ENCODE data around the gene LRG1.

Gene LRG1

GRCh38 chr19:4511300-4512054 lies 28.4 kb downstream of the LRG1 start:
- in situ Hi-C loops (cut with HindIII; ENCODE audit: low sequenced_read_pairs): no loop called here

GRCh38 chr19:4510435-4511255 lies 29.2 kb downstream of the LRG1 start:
- in situ Hi-C loops (cut with HindIII; ENCODE audit: low sequenced_read_pairs): no loop called here

DNA sequence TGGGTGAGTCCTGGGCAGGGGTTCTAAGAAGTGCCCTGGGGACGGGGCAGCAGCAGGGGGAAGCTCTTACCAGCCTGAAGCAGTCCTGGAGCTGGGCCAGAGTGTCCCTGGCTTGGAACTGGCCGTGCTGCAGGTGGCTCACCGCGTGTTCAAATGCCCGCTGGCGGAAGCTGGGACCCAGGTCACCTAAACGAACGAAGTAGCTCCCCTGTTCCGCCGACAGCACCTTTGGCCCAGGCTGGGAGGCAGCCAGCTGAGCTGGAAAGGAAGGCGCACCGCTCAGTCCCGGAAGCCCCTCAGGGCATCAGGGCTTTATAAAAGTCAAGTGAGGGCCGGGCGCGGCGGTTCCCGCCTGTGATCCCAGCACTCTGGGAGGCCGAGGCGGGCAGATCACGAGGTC lies 31.1 kb downstream of the LRG1 start:
- in situ Hi-C loops (cut with HindIII; ENCODE audit: low sequenced_read_pairs): no loop called here

DNA sequence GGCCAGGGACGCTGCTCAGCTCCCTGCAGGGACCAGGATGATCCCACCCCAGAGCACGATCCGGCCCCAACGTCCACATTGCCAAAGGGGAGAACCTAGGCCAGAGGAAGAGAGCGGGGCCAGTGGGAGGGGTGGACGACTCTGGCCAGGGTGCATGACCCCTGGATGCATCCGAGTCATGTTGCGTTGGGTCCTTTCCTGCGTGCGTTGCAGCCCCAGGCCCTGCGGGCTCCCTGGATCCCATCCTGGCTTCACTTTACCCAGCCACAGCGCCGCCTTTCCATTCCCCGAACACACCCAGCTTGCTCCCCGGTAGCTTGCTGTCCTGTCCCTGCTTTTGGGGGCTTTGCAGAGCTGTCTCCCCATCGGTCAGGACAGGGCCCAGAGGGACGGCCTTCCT lies 32.0 kb downstream of the LRG1 start:
- in situ Hi-C loops (cut with HindIII; ENCODE audit: low sequenced_read_pairs): no loop called here

DNA sequence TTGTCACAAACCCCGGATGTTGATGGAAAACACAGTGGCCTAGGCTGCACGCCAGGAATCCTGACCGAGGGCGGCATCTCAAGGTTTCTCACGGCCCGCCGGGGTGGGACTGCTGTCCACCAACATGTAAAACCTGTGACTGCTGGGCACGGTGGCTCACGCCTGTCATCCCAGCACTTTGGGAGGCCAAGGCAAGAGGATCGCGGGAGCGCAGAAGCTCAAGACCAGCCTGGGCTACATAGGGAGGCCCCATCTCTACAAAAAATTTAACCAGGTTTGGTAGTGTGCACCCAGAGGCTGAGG lies 32.7 kb downstream of the LRG1 start:
- in situ Hi-C loops (cut with HindIII; ENCODE audit: low sequenced_read_pairs): no loop called here

- in situ Hi-C loops (cut with HindIII; ENCODE audit: low sequenced_read_pairs): no loop called here
Observed at GRCh38 chr19:4506449-4507149, 33.2 kb downstream of the LRG1 start.

DNA sequence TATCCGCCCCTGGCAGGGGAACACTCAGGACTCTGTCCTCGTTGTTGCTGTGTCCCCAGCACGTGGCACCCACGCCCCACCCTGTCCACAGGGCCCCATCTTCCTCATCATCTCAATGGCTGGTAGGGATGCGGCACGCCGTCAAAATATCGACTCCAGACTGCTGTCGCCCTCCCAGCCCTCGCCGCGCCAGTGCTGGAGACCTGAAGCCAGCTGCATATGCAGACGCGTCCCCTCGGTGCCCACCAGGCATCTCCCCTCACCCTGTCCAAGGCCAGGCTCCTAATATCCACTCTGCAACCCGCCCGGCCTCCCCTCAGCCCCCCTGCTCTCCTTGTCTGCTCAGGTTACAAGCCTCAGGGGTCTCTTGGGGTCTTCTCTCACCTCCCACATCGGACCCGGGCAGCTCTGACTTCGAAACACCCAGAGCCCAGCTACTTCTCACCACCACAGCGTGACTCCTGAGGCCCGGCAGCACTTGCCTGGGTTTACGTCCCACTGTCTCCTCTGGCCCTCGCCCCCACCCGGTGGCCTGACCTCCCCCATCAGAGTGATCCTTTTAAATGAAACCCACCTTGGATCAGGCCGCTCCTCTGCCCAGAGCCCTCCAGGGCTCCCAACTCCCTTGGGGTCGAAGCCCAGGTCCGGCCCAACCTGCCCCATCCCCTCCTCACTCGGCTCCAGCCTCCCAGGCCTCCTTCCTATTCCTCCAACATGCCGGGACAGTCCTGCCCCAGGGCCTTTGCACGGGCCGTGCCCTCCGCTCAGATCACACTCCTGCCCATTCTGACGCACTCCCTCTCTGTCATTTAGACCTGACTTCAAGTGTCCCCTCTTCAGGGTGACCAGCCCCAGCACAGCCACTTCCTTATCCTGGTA lies 34.0 kb downstream of the LRG1 start:
- in situ Hi-C loops (cut with HindIII; ENCODE audit: low sequenced_read_pairs): no loop called here

DNA sequence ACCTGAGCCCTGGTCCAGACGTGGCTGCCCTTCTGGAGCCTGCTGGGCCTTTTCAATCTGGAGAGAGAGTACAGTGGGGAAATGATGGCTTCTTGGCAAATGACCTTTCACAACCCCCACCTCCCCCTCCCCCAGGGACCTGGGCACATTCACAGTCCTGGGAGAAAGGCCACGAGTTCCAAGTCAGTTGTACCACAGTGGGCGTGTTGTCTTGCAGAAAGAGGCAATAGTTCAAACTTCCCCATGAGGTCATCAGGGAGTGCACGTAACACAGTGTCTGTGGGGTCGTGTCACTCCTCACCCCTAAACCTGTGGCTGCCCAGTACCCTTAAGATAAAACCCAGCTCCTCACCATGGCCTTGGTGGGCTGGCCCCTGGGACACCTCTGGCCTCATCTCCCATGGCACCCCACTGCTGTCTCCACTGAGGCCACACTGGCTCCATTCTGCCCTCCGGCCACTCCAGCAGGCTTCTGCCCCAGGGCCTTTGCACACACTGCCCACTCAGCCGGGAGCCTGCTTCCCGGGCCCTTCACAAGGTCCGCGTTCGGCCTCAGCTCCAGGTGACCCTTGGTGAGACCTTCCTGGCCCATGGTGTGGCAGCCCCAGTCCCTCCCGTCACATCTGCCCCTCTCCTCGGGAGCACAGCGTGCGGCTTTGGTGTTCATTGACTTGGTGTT lies 34.8 kb downstream of the LRG1 start:
- in situ Hi-C loops (cut with HindIII; ENCODE audit: low sequenced_read_pairs): no loop called here

DNA sequence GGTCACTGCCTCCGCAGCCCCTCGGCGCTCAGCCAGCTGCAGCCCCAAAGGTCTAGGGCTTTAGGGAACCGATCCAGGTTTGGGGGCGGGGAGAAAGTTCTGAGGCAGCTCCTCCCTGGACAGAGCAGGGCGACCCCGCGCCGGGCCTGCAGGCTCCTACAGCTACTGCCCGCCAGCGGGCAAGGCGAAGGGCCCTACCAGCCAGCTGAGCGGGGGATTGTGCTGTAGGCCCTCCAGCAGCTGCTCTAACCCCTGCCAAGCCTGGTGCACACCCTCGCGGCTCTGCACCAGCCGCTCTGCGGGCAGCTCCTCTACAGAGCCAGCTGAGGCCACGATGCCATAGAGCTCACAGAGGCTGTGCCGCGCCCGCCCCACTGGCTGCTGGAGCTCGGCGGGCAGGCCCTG lies 35.5 kb downstream of the LRG1 start:
- in situ Hi-C loops (cut with HindIII; ENCODE audit: low sequenced_read_pairs): no loop called here

DNA sequence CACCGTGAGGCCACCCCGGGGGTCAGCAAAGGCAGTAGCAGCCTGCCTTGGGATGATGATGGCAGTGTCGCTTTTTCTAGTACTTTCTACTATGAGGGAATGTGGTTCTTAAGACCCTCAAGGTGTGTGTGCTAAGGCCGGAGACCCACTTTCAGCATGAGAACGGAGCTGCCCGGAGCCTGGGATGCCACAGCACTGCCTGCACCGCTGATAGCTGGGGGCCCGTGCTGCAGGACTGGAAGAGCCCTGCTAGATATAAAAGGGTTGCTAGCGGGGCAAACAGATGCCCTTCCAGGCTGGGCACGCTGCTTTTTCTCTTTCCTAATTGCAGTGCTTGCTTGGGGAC lies 36.0 kb downstream of the LRG1 start:
- in situ Hi-C loops (cut with HindIII; ENCODE audit: low sequenced_read_pairs): no loop called here

DNA sequence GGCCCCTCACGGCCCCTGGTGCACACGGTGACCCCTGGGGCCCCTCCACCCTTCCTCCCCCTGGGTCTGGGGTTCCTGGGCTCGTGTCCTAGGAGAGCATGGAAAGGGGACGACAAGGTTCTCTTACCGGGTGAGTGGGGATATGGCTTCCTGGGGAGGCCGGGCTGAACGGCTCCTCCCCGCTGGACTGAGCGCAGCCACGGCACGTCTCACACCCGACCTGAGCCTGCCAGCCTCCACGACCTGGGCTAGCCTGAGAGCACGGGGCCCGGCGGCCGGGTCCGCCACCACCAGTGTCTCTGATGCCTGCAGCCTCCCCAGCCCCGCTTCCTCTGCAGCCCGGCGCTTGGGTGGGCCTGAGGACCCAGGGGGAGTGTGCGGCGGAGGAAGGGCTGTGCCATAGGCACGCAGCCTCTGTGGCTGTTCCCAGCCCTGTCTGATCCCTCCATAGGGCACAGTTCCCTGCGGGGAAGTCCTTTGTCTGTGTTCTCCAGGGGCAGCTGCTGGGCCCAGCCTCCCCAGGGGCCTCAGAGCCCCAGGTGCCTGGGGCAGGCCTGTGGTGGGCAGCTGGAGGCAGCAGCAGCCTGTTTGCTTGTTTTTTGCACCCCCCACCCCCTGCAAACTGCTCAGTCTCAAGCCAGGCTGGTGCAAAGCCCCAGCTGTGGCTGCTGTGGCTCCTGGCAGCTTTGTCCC lies 36.6 kb downstream of the LRG1 start:
- in situ Hi-C loops (cut with HindIII; ENCODE audit: low sequenced_read_pairs): no loop called here

GRCh38 chr19:4502282-4503131 lies 37.3 kb downstream of the LRG1 start:
- in situ Hi-C loops (cut with HindIII; ENCODE audit: low sequenced_read_pairs): no loop called here

- in situ Hi-C loops (cut with HindIII; ENCODE audit: low sequenced_read_pairs): no loop called here
Observed at GRCh38 chr19:4501691-4502090, 38.1 kb downstream of the LRG1 start.

DNA sequence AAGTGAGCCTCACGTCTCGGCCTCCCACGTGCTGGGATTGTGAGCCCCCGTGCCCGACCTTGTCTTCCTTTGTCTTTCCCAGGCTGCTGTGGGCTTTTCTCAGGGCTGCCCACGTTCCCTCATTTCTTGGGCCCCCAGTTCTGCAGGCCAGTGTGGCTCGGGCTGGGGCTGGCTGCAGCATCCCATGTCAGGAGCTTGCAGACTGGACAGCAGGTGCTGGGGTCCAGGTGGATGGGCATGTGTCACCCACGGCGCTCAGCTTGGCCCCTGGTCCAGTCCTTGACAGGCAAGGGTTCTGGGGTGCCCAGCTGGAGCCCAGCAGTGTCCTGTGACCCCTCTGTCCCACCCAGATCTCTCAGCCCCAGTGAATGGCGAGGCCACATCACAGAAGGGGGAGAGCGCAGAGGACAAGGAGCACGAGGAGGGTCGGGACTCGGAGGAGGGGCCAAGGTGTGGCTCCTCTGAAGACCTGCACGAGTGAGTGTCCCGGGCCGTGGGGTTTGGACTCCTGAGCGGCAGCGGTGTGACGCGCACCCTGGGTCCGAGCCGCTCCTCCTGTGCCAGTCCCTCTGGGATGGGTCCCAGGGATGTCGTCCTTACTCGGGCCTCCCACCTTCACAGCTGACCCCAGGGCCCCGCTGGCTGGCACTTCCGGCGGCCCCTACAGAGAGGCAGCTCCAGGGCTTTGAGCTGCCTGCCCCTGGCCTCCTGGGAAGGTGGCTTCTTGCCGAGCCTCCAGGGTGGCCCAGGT lies 38.8 kb downstream of the LRG1 start:
- in situ Hi-C loops (cut with HindIII; ENCODE audit: low sequenced_read_pairs): no loop called here

DNA sequence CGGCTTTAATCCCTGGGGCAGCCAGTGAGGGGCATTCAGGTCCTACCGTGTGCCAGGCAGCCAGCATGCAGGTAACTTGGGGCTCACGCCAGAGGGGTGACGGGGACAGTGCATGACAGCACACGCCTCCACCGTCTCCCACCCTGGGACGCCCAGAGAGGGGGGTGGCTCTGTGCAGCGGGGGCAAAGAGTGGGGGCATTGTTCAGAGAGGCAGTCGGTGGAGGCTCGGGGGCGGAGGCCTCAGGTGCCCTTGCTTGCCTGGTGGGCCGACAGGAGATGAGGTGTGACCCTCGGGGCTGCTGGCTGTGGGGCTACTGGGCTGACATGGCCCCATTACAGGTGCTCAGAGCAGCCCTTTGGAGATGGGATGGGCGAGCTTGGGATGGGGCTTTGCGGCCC lies 40.0 kb downstream of the LRG1 start:
- in situ Hi-C loops (cut with HindIII; ENCODE audit: low sequenced_read_pairs): no loop called here

DNA sequence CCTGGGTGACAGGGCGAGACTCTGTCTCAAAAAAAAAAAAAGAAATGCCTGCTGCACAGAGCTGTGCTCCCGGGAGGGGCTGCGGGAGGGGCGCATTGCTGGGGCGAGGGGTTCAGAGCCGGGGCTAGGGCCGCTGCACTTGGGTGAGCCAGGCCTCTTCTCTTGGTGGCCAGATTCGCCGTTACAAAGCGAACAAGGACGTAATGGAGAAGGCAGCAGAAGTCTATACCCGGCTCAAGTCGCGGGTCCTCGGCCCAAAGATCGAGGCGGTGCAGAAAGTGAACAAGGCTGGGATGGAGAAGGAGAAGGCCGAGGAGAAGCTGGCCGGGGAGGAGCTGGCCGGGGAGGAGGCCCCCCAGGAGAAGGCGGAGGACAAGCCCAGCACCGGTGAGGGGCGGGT lies 40.5 kb downstream of the LRG1 start:
- in situ Hi-C loops (cut with HindIII; ENCODE audit: low sequenced_read_pairs): no loop called here

DNA sequence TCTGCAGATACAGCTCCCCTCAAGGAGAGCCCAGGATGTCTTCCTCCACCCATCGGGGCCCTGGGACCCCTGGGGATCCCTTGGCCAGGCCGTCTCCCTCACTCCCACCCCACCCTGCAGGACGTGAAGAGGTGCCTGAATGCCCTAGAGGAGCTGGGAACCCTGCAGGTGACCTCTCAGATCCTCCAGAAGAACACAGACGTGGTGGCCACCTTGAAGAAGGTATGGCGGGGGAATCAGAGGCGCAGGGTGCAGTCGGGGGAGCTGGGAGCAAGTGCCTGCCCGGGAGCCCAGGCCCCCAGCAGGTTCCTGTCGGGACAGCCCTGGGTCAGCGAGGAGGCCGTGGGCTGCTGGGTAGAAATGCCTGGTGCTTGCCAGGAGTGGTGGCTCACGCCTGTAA lies 41.1 kb downstream of the LRG1 start:
- in situ Hi-C loops (cut with HindIII; ENCODE audit: low sequenced_read_pairs): no loop called here

DNA sequence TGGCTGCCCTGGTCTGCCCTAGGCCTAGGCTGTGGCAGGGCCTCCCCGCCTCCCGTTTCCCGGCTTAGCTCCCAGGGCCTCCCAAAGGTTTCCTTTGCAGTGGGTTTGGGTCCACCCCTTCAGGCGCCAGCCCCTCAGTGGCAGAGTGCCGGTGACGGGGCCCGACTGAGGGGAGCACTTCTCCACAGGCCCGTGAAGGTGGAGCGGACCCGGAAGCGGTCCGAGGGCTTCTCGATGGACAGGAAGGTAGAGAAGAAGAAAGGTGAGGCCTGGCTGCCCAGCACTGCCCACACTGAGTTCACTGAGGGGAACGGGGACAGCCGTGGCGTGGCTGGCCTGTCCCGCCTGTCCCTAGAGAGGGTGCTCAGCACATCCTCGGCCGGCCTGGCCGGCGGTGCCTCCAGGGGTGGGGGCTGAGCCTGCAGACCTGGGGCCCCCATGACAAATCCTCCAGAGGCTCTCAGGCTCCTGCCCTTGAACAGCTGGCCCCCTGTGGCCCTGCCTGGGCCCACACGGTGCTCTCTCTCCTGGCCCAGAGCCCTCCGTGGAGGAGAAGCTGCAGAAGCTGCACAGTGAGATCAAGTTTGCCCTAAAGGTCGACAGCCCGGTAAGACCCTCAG lies 42.0 kb downstream of the LRG1 start:
- in situ Hi-C loops (cut with HindIII; ENCODE audit: low sequenced_read_pairs): no loop called here
